Parathyroid adenoma (tissue), 2 donors: Measurements from ENCODE around the gene ARHGAP15.

Experiments
- H2AFZ ChIP-seq: fragments of 300-600 bp; sonication (generic); one replicate; pipeline ENCODE4 v1.7.0; 2017; ENCODE audit warnings: antibody characterized with exemption, mild to moderate bottlenecking
- H3K27ac ChIP-seq: fragments of 300-600 bp; sonication (generic); one replicate; pipeline ENCODE4 v1.7.0; 2017
- H3K27me3 ChIP-seq: fragments of 300-600 bp; sonication (generic); one replicate; pipeline ENCODE4 v1.7.0; 2017; ENCODE audit warnings: low read length; ENCODE audit not compliant: control insufficient read depth, insufficient read depth
- H3K36me3 ChIP-seq: fragments of 300-600 bp; sonication (generic); one replicate; pipeline ENCODE4 v1.7.0; 2017; ENCODE audit warnings: low read length; ENCODE audit not compliant: control insufficient read depth, insufficient read depth
- H3K4me1 ChIP-seq: fragments of 300-600 bp; sonication (generic); one replicate; pipeline ENCODE4 v1.7.0; 2017; ENCODE audit warnings: control low read depth
- H3K4me2 ChIP-seq: fragments of 300-600 bp; sonication (generic); one replicate; pipeline ENCODE4 v1.7.0; 2017; ENCODE audit warnings: low read length
- H3K4me3 ChIP-seq: fragments of 300-600 bp; sonication (generic); one replicate; pipeline ENCODE4 v1.7.0; 2017; ENCODE audit warnings: low read depth, low read length
- H3K79me2 ChIP-seq: fragments of 300-600 bp; sonication (generic); one replicate; pipeline ENCODE4 v1.7.0; 2017; ENCODE audit warnings: control low read depth
- H3K9ac ChIP-seq: fragments of 300-600 bp; sonication (generic); one replicate; pipeline ENCODE4 v1.7.0; 2017; ENCODE audit warnings: mild to moderate bottlenecking
- H3K9me3 ChIP-seq: fragments of 300-600 bp; sonication (generic); one replicate; pipeline ENCODE4 v1.7.0; 2017; ENCODE audit warnings: low read length; ENCODE audit not compliant: control insufficient read depth
- TF ChIP-seq, protein P1 (sequence below): fragments of 300-600 bp; sonication (generic); IDR thresholded peaks from one replicate; pipeline ENCODE4 v1.7.0; 2017; ENCODE audit warnings: antibody characterized with exemption, mild to moderate bottlenecking
- donor health status: primary hyperparathyroidism.

ARHGAP15 gene

GRCh38 chr2:143787674-143788073 lies 658.5 kb downstream of the ARHGAP15 start:
- TF ChIP-seq, protein P1, sequence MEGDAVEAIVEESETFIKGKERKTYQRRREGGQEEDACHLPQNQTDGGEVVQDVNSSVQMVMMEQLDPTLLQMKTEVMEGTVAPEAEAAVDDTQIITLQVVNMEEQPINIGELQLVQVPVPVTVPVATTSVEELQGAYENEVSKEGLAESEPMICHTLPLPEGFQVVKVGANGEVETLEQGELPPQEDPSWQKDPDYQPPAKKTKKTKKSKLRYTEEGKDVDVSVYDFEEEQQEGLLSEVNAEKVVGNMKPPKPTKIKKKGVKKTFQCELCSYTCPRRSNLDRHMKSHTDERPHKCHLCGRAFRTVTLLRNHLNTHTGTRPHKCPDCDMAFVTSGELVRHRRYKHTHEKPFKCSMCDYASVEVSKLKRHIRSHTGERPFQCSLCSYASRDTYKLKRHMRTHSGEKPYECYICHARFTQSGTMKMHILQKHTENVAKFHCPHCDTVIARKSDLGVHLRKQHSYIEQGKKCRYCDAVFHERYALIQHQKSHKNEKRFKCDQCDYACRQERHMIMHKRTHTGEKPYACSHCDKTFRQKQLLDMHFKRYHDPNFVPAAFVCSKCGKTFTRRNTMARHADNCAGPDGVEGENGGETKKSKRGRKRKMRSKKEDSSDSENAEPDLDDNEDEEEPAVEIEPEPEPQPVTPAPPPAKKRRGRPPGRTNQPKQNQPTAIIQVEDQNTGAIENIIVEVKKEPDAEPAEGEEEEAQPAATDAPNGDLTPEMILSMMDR: no peak
- H3K36me3 ChIP-seq: no peaks in the 10 kb centered on the region
- H3K4me1 ChIP-seq: no peaks in the 10 kb centered on the region
- no peak overlapping the region for H2AFZ ChIP-seq
- no peak overlapping the region for H3K9ac ChIP-seq
- H3K79me2 ChIP-seq: no peaks in the 10 kb centered on the region
- no peaks in the 10 kb centered on the region for H3K9me3 ChIP-seq
- no peak overlapping the region for H3K4me2 ChIP-seq
- H3K4me3 ChIP-seq: no peak overlapping the region
- no peaks in the 10 kb centered on the region for H3K27me3 ChIP-seq
- no peak overlapping the region for H3K27ac ChIP-seq

DNA sequence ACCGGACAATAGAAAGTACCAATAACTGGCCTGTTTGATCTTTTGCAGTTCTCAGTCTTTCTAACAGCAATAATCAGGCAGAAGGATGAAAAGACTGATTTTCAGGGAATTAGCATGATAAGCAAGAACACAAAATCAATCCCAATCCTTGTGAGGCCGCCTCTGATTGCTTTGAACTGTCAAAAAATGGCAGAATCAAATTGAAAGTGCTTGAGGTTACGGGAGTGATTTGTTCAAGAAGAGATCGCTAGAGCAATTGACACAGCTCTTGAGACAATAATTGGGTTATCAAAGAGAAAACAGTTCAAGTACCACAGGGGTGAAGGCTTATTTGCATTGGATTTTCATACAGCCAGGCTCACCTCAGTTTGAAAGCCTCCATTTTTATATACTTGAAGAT lies 663.4 kb downstream of the ARHGAP15 start:
- Histone ChIP-seq H2AFZ (no peak overlapping the region), H3K36me3 (no peaks in the 10 kb centered on the region), H3K9ac (no peak overlapping the region), H3K79me2 (no peaks in the 10 kb centered on the region), H3K4me1 (no peaks in the 10 kb centered on the region), H3K27ac (no peak overlapping the region), H3K4me3 (no peak overlapping the region), H3K4me2 (no peak overlapping the region), H3K9me3 (no peaks in the 10 kb centered on the region), H3K27me3 (no peaks in the 10 kb centered on the region)
- TF ChIP-seq, protein P1: no peak

DNA sequence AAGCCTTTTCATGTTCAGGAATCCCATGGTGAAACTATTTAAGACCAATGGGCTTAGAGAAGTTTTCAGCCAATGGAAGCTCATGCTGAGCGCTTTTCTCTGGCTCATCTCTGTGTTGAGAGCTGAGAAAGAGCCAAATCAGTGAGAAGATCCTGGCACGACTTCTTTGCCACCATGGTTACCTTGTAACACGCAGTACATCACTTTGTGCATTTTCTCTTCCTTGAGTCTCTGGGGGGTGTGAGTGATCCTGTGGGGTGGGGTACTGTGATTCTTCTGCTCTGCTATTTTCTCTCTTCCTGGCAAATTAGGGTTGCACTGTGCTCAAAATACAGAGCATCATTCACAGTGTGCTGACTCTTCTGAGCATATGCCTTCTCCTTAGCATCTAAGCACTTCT lies 664.2 kb downstream of the ARHGAP15 start:
- no peaks in the 10 kb centered on the region for H3K9me3 ChIP-seq
- no peaks in the 10 kb centered on the region for H3K36me3 ChIP-seq
- H3K27ac ChIP-seq: no peak overlapping the region
- TF ChIP-seq, protein P1: no peak
- no peak overlapping the region for H2AFZ ChIP-seq
- H3K9ac ChIP-seq: no peak overlapping the region
- H3K4me2 ChIP-seq: no peak overlapping the region
- H3K27me3 ChIP-seq: no peaks in the 10 kb centered on the region
- no peaks in the 10 kb centered on the region for H3K79me2 ChIP-seq
- H3K4me1 ChIP-seq: no peaks in the 10 kb centered on the region
- no peak overlapping the region for H3K4me3 ChIP-seq

DNA sequence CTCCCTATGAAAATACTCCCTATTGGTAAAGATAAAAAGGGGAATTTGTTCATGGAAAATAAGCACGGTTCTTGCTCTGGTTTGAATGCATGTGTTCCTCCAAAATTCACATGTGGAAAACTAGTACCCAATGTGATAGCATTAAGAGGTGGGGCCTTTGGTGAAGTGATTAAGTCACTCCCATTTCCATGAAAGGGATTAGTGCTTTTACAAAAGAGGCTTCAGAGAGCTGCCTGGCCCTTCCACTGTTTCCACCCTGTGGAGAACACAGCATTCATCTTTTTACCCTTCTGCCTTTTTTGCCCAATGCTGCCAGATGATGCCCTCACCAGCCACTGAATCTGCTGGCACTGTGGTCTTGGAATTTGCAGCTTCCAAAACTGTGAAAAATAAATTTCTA lies 666.8 kb downstream of the ARHGAP15 start:
- no peak overlapping the region for H3K4me3 ChIP-seq
- TF ChIP-seq, protein P1: no peak

DNA sequence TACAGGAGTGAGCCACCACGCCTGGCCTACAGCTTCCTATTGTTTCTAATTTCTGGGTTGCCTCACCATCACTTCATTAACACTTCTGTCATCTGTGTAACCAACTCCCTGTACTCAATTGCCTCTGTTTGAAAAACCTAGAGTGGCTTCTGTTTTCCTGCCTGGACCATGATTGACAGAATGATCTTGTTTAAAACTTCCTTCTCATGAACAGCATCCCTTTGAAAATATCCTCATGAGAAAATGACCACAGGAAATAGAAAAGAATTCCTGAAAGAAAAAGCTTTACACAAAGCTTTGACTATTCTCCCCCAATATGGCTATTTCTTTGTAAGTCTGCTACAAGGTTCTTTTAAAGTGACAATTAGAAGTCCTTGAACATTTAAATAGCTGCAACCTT lies 672.3 kb downstream of the ARHGAP15 start:
- Histone ChIP-seq H3K27ac (no peak overlapping the region), H3K27me3 (no peaks in the 10 kb centered on the region), H3K36me3 (no peaks in the 10 kb centered on the region), H3K9ac (no peak overlapping the region), H3K4me1 (no peaks in the 10 kb centered on the region), H3K9me3 (no peaks in the 10 kb centered on the region), H3K79me2 (no peaks in the 10 kb centered on the region), H3K4me3 (no peak overlapping the region), H3K4me2 (no peak overlapping the region), H2AFZ (no peak overlapping the region)
- TF ChIP-seq, protein P1: no peak

More for the DNA sequence above, 666.8 kb downstream of the ARHGAP15 start:
- Histone ChIP-seq H3K4me2 (no peak overlapping the region), H3K9me3 (no peaks in the 10 kb centered on the region), H3K27ac (no peak overlapping the region), H2AFZ (no peak overlapping the region), H3K4me1 (no peaks in the 10 kb centered on the region), H3K27me3 (no peaks in the 10 kb centered on the region), H3K36me3 (no peaks in the 10 kb centered on the region), H3K79me2 (no peaks in the 10 kb centered on the region), H3K9ac (no peak overlapping the region)
